ENCODE measurements around the gene TRIM54.

Gene TRIM54

GRCh38 chr2:27258051-27258450, 24.2 kb upstream of the TRIM54 start:
- no peak overlapping the region for H3K4me2 ChIP-seq (ENCODE audit: low read length)
- no peak overlapping the region for H3K14ac ChIP-seq (ENCODE audit: low read length)
- no peak overlapping the region for H2BK120ac ChIP-seq (ENCODE audit: insufficient read depth, low read length, poor library complexity)
- no peak overlapping the region for H2BK5ac ChIP-seq (ENCODE audit: low read depth, low read length, poor library complexity)
- H3K18ac ChIP-seq (ENCODE audit: low read length): no peak overlapping the region
- H3K27ac ChIP-seq (ENCODE audit: low read depth, low read length): no peak overlapping the region
- WGBS (ENCODE audit: extremely low coverage, insufficient coverage, insufficient read length): no CpG with 5 or more reads among the region's 8 CpGs
- no peaks in the 10 kb centered on the region for H3K79me2 ChIP-seq (ENCODE audit: control insufficient read depth, insufficient read depth, low read length, poor library complexity)
- no peak overlapping the region for H3K4me3 ChIP-seq (ENCODE audit: low read depth, low read length)
- no peaks in the 10 kb centered on the region for H3K36me3 ChIP-seq (ENCODE audit: control insufficient read depth in 1 of 2, insufficient read depth in 2 of 2, low read length in 2 of 2)
- H3K23ac ChIP-seq (ENCODE audit: low read length): no peak overlapping the region
- H3K4ac ChIP-seq (ENCODE audit: low read depth, low read length): no peak overlapping the region
- H4K8ac ChIP-seq (ENCODE audit: low read depth, low read length): no peak overlapping the region
- no peak overlapping the region for H4K12ac ChIP-seq (ENCODE audit: low read depth, low read length)
- H3K9me3 ChIP-seq (ENCODE audit: insufficient read depth, low read depth, low read length): peaks cover 2% of the 10 kb centered on the region
- H3K79me1 ChIP-seq (ENCODE audit: low read length): no peaks in the 10 kb centered on the region
- no peak overlapping the region for H2BK12ac ChIP-seq (ENCODE audit: low read length)
- H3K9ac ChIP-seq (ENCODE audit: low read length): no peak overlapping the region
- H2AK5ac ChIP-seq (ENCODE audit: low read length): no peak overlapping the region
- no peak overlapping the region for H4K91ac ChIP-seq (ENCODE audit: low read depth, low read length)
- no peak overlapping the region for H2AFZ ChIP-seq (ENCODE audit: insufficient read depth, low read length, poor library complexity)
- peaks cover 5 to 10% of the 10 kb centered on the region in 2 experiments for H3K4me1 ChIP-seq (ENCODE audit: control insufficient read depth in 1 of 2, insufficient read depth in 2 of 2, low read length in 2 of 2)
- peaks cover 31% of the 10 kb centered on the region for H3K27me3 ChIP-seq (ENCODE audit: insufficient read depth, low read length)
- no peak for DNase-seq

- H3K79me1 ChIP-seq (ENCODE audit: low read length): no peaks in the 10 kb centered on the region
Observed at GRCh38 chr2:27261241-27261925, 20.8 kb upstream of the TRIM54 start.

GRCh38 chr2:27261926-27262298, 20.3 kb upstream of the TRIM54 start:
- H2BK120ac ChIP-seq (ENCODE audit: insufficient read depth, low read length, poor library complexity): no peak overlapping the region
- WGBS (ENCODE audit: extremely low coverage, insufficient coverage, insufficient read length): no CpG with 5 or more reads among the region's 40 CpGs
- no peak overlapping the region for H3K4ac ChIP-seq (ENCODE audit: low read depth, low read length)
- H3K27ac ChIP-seq (ENCODE audit: low read depth, low read length): no peak overlapping the region
- no peak overlapping the region for H3K14ac ChIP-seq (ENCODE audit: low read length)
- H3K27me3 ChIP-seq (ENCODE audit: insufficient read depth, low read length): peaks cover 63% of the 10 kb centered on the region
- no peak overlapping the region for H2BK12ac ChIP-seq (ENCODE audit: low read length)
- peaks cover 11% of the 10 kb centered on the region for H3K9me3 ChIP-seq (ENCODE audit: insufficient read depth, low read depth, low read length)
- peak overlapping the region; percentile 71 for H3K4me2 ChIP-seq (ENCODE audit: low read length)
- H3K4me3 ChIP-seq (ENCODE audit: low read depth, low read length): no peak overlapping the region
- no peak overlapping the region for H2AK5ac ChIP-seq (ENCODE audit: low read length)
- no peak overlapping the region for H3K9ac ChIP-seq (ENCODE audit: low read length)
- no peaks in the 10 kb centered on the region for H3K36me3 ChIP-seq (ENCODE audit: control insufficient read depth in 1 of 2, insufficient read depth in 2 of 2, low read length in 2 of 2)
- no peak overlapping the region for H2BK5ac ChIP-seq (ENCODE audit: low read depth, low read length, poor library complexity)
- H3K18ac ChIP-seq (ENCODE audit: low read length): no peak overlapping the region
- no peak overlapping the region for H3K23ac ChIP-seq (ENCODE audit: low read length)
- H4K91ac ChIP-seq (ENCODE audit: low read depth, low read length): no peak overlapping the region
- no peaks in the 10 kb centered on the region for H3K79me1 ChIP-seq (ENCODE audit: low read length)
- H2AFZ ChIP-seq (ENCODE audit: insufficient read depth, low read length, poor library complexity): no peak overlapping the region
- no peaks in the 10 kb centered on the region for H3K79me2 ChIP-seq (ENCODE audit: control insufficient read depth, insufficient read depth, low read length, poor library complexity)
- no peak overlapping the region for H4K8ac ChIP-seq (ENCODE audit: low read depth, low read length)
- H3K4me1 ChIP-seq (ENCODE audit: control insufficient read depth in 1 of 2, insufficient read depth in 2 of 2, low read length in 2 of 2): peaks cover 8 to 17% of the 10 kb centered on the region in 2 experiments
- no peak overlapping the region for H4K12ac ChIP-seq (ENCODE audit: low read depth, low read length)
- DNase-seq: no peak

More at GRCh38 chr2:27261241-27261925, 20.8 kb upstream of the TRIM54 start:
- no CpG with 5 or more reads among the region's 11 CpGs for WGBS (ENCODE audit: extremely low coverage, insufficient coverage, insufficient read length)
- H3K27ac ChIP-seq (ENCODE audit: low read depth, low read length): no peak overlapping the region
- H2AFZ ChIP-seq (ENCODE audit: insufficient read depth, low read length, poor library complexity): no peak overlapping the region
- H3K27me3 ChIP-seq (ENCODE audit: insufficient read depth, low read length): peaks cover 63% of the 10 kb centered on the region
- no peak overlapping the region for H4K12ac ChIP-seq (ENCODE audit: low read depth, low read length)
- H3K9ac ChIP-seq (ENCODE audit: low read length): no peak overlapping the region
- H3K9me3 ChIP-seq (ENCODE audit: insufficient read depth, low read depth, low read length): peaks cover 11% of the 10 kb centered on the region
- no peak overlapping the region for H4K91ac ChIP-seq (ENCODE audit: low read depth, low read length)
- H2BK5ac ChIP-seq (ENCODE audit: low read depth, low read length, poor library complexity): no peak overlapping the region
- H3K4me3 ChIP-seq (ENCODE audit: low read depth, low read length): no peak overlapping the region
- no peak overlapping the region for H2AK5ac ChIP-seq (ENCODE audit: low read length)
- H2BK12ac ChIP-seq (ENCODE audit: low read length): no peak overlapping the region
- peaks cover 8 to 17% of the 10 kb centered on the region in 2 experiments for H3K4me1 ChIP-seq (ENCODE audit: control insufficient read depth in 1 of 2, insufficient read depth in 2 of 2, low read length in 2 of 2)
- no peaks in the 10 kb centered on the region for H3K79me2 ChIP-seq (ENCODE audit: control insufficient read depth, insufficient read depth, low read length, poor library complexity)
- H3K4ac ChIP-seq (ENCODE audit: low read depth, low read length): no peak overlapping the region
- H3K23ac ChIP-seq (ENCODE audit: low read length): no peak overlapping the region
- no peaks in the 10 kb centered on the region for H3K36me3 ChIP-seq (ENCODE audit: control insufficient read depth in 1 of 2, insufficient read depth in 2 of 2, low read length in 2 of 2)
- no peak overlapping the region for H3K14ac ChIP-seq (ENCODE audit: low read length)
- H2BK120ac ChIP-seq (ENCODE audit: insufficient read depth, low read length, poor library complexity): no peak overlapping the region
- no peak overlapping the region for H3K4me2 ChIP-seq (ENCODE audit: low read length)
- no peak for DNase-seq
- no peak overlapping the region for H4K8ac ChIP-seq (ENCODE audit: low read depth, low read length)
- no peak overlapping the region for H3K18ac ChIP-seq (ENCODE audit: low read length)

- Histone ChIP-seq H3K9ac (ENCODE audit: low read length) (no peak within 1 kb of the TSS), H4K12ac (ENCODE audit: low read depth, low read length) (no peak within 1 kb of the TSS), H3K4ac (ENCODE audit: low read depth, low read length) (no peak within 1 kb of the TSS), H3K79me1 (ENCODE audit: low read length) (no peaks in the 10 kb centered on the region), H3K4me2 (ENCODE audit: low read length) (peak within 1 kb of the TSS; percentile 71), H3K27me3 (ENCODE audit: insufficient read depth, low read length) (peaks cover 63% of the 10 kb centered on the region), H4K8ac (ENCODE audit: low read depth, low read length) (no peak within 1 kb of the TSS), H3K18ac (ENCODE audit: low read length) (no peak within 1 kb of the TSS), H2BK12ac (ENCODE audit: low read length) (no peak within 1 kb of the TSS), H4K91ac (ENCODE audit: low read depth, low read length) (no peak within 1 kb of the TSS), H2AK5ac (ENCODE audit: low read length) (no peak within 1 kb of the TSS), H3K9me3 (ENCODE audit: insufficient read depth, low read depth, low read length) (peaks cover 11% of the 10 kb centered on the region), H2BK120ac (ENCODE audit: insufficient read depth, low read length, poor library complexity) (no peak within 1 kb of the TSS), H3K36me3 (ENCODE audit: control insufficient read depth in 1 of 2, insufficient read depth in 2 of 2, low read length in 2 of 2) (no peaks in the 10 kb centered on the region), H2AFZ (ENCODE audit: insufficient read depth, low read length, poor library complexity) (peak within 1 kb of the TSS; percentile 10), H3K27ac (ENCODE audit: low read depth, low read length) (no peak within 1 kb of the TSS), H3K14ac (ENCODE audit: low read length) (no peak within 1 kb of the TSS), H3K4me3 (ENCODE audit: low read depth, low read length) (peak within 1 kb of the TSS; percentile 42), H3K4me1 (ENCODE audit: control insufficient read depth in 1 of 2, insufficient read depth in 2 of 2, low read length in 2 of 2) (peaks cover 8 to 17% of the 10 kb centered on the region in 2 experiments), H2BK5ac (ENCODE audit: low read depth, low read length, poor library complexity) (no peak within 1 kb of the TSS), H3K23ac (ENCODE audit: low read length) (no peak within 1 kb of the TSS), H3K79me2 (ENCODE audit: control insufficient read depth, insufficient read depth, low read length, poor library complexity) (no peaks in the 10 kb centered on the region)
- no peak for DNase-seq
- WGBS (ENCODE audit: extremely low coverage, insufficient coverage, insufficient read length): no CpG with 5 or more reads among the region's 96 CpGs
Observed at GRCh38 chr2:27262379-27263286, 19.6 kb upstream of the TRIM54 start, which contains the start of gene SLC30A3. Gene SLC30A3 (minus strand): TSS chr2:27263047. CDS start chr2:27262906, 141 bp downstream.
